Measurements from ENCODE around the gene MRPS2.

DNA sequence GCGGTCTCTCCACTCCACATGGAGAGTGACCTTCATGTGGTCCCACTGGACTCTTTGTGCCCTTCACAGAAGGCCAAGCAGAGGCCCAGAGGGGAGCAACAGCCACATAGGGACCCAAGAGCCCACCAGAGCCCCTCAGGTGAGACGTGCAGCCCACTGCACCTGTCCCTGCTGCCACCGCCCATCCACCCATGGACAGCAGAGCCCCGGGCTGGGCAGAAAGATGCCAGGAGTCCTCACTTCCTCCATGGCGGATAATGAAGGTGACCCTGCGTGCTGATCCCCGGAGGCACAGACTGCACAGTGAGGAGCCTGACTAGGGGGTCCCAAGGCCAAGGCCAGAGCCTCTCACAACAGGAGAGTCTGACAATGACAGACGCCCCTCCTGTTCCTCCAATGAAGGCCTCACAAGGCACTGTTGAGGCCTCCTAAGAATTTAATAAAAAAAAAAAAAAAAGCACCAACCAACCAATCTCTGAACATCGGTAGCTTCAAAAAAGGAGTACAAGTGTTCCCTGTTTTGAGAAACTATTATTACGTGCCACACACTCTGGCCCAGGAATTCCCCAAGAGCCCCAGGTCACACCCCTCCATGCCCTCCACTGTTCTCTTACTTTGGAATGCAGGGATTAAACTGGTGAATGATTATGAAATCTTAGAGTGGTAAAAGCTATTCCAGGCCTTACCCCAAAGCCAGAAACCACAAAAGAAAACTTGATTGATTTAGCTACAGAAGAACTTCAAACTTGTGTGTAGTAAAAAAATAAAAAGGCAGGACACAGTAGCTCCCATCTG, 23.7 kb upstream of the MRPS2 start:
- TF ChIP-seq, protein P1, sequence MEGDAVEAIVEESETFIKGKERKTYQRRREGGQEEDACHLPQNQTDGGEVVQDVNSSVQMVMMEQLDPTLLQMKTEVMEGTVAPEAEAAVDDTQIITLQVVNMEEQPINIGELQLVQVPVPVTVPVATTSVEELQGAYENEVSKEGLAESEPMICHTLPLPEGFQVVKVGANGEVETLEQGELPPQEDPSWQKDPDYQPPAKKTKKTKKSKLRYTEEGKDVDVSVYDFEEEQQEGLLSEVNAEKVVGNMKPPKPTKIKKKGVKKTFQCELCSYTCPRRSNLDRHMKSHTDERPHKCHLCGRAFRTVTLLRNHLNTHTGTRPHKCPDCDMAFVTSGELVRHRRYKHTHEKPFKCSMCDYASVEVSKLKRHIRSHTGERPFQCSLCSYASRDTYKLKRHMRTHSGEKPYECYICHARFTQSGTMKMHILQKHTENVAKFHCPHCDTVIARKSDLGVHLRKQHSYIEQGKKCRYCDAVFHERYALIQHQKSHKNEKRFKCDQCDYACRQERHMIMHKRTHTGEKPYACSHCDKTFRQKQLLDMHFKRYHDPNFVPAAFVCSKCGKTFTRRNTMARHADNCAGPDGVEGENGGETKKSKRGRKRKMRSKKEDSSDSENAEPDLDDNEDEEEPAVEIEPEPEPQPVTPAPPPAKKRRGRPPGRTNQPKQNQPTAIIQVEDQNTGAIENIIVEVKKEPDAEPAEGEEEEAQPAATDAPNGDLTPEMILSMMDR (IDR thresholded peaks at IDR 0.05; ENCODE audit: extremely low read depth in 1 of 2, insufficient read depth in 1 of 2, low read depth in 1 of 2, low read length in 2 of 2), result no peak
- TF ChIP-seq POLR2A (IDR thresholded peaks at IDR 0.05; ENCODE audit: low read depth, low read length) (no peak), POLR2AphosphoS5 (IDR thresholded peaks at IDR 0.05; ENCODE audit: insufficient read depth, low read depth, low read length) (no peak), EZH2 (IDR thresholded peaks at IDR 0.05; ENCODE audit: borderline replicate concordance, low read depth, low read length, severe bottlenecking) (no peak), FOS (IDR thresholded peaks at IDR 0.05; ENCODE audit: borderline replicate concordance, insufficient read depth, low read length) (no peak)

Measured in endothelial cell of umbilical vein (primary cell).